ENCODE measurements around the gene ST3GAL3. TPM values are rescaled to one million over a fixed set of nuclear protein-coding genes. Genes with fewer than 3 reads are reported as not detected.

ST3GAL3 gene
- total and polyA plus RNA-seq, 4 donors = 20.2 to 32.0 (median 27.0) TPM

- Histone ChIP-seq H3K9me3 (ENCODE audit: control insufficient read depth, low read length) (no peaks in the 10 kb centered on the region), H3K36me3 (ENCODE audit: control insufficient read depth in 1 of 2, insufficient read depth in 2 of 2, low read length in 1 of 2) (no peaks in the 10 kb centered on the region), H3K4me1 (ENCODE audit: control insufficient read depth in 1 of 2, insufficient read depth in 2 of 2, low read length in 2 of 2) (no peaks in the 10 kb centered on the region), H3K27me3 (ENCODE audit: control insufficient read depth in 1 of 2, insufficient read depth in 2 of 2, low read length in 1 of 2) (no peaks in the 10 kb centered on the region), H3K27ac (ENCODE audit: low read depth in 1 of 2, low read length in 2 of 2) (peak overlapping the region in 1 of 2 donors; percentile 38), H3K4me3 (ENCODE audit: low read length in 2 of 2) (peak overlapping the region; percentile 35 to 73)
- intact Hi-C loops (cut with DNase I) = loop anchor here in 1 of 2 donors (1.0 to 10.0 kb wide), 2 partner anchors 24 to 411 kb away; partner anchors contain the start of gene PTPRF
- no peak for DNase-seq
- WGBS, 2 donors = 0 to 3% methylated on average over 3 of the region's 3 CpGs
- ATAC-seq (ENCODE audit: low FRiP score) = no peak
Measured at GRCh38 chr1:43945674-43946235, 238.4 kb downstream of the ST3GAL3 start.

GRCh38 chr1:43946236-43947060, 239.1 kb downstream of the ST3GAL3 start, which contains the start of gene IPO13:
Gene IPO13 (plus strand): TSS chr1:43946950. CDS start chr1:43947601, 651 bp downstream.
- no peaks in the 10 kb centered on the region for H3K4me1 ChIP-seq (ENCODE audit: control insufficient read depth in 1 of 2, insufficient read depth in 2 of 2, low read length in 2 of 2)
- H3K27ac ChIP-seq (ENCODE audit: low read depth in 1 of 2, low read length in 2 of 2) = peak within 1 kb of the TSS; percentile 71 to 80
- ATAC-seq (ENCODE audit: low FRiP score) = peak; percentile 98
- H3K36me3 ChIP-seq (ENCODE audit: control insufficient read depth in 1 of 2, insufficient read depth in 2 of 2, low read length in 1 of 2) = no peaks in the 10 kb centered on the region
- no peaks in the 10 kb centered on the region for H3K9me3 ChIP-seq (ENCODE audit: control insufficient read depth, low read length)
- DNase-seq = peak; percentile 97 to 99
- no peaks in the 10 kb centered on the region for H3K27me3 ChIP-seq (ENCODE audit: control insufficient read depth in 1 of 2, insufficient read depth in 2 of 2, low read length in 1 of 2)
- H3K4me3 ChIP-seq (ENCODE audit: low read length in 2 of 2) = peak within 1 kb of the TSS; percentile 59 to 73
- WGBS, 2 donors = 0% methylated on average over 54 to 74 of the region's 74 CpGs
- intact Hi-C loops (cut with DNase I) = loop anchor here in 1 of 2 donors (1.0 to 10.0 kb wide), 2 partner anchors 23 to 412 kb away; partner anchors contain the start of gene PTPRF

DNA sequence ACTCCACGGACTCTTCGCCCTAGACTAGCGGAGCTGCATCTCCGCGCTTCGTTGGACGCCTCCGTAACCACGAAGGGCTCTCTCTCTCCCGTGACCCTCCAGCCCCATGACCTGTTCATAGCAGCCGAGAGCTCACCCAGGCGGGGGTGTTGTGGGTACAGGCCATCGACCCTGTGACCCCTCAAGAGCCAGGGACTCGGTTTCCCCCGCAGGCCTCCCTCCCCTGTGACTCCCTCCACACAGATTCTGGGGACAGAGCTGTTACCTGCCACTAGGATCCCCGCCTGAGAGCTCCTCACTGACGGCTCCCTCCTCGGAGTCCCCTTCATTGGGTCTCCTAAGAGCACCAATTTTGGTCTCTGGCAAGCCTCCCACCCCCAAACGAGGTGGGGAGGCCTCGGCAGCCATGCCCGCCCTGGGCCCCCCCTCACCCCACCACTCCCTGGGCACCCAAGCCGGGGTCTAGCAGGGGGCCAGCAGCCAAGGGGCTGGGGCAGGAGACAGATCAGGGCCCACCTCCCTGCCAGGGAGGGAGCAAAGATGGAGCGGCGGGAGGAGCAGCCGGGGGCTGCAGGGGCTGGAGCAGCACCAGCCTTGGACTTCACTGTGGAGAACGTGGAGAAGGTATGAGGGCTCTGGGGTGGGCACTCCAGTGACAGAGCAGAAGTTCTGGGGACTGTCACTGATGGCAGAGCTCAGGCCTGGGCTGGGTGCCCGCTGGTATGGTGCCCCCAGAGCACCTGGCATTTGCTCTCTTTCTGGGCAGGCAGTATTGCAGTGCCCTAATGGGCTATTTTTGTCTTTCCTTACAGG, 239.9 kb downstream of the ST3GAL3 start:
- Histone ChIP-seq H3K27me3 (ENCODE audit: control insufficient read depth in 1 of 2, insufficient read depth in 2 of 2, low read length in 1 of 2) (no peaks in the 10 kb centered on the region), H3K36me3 (ENCODE audit: control insufficient read depth in 1 of 2, insufficient read depth in 2 of 2, low read length in 1 of 2) (no peaks in the 10 kb centered on the region), H3K4me1 (ENCODE audit: control insufficient read depth in 1 of 2, insufficient read depth in 2 of 2, low read length in 2 of 2) (no peaks in the 10 kb centered on the region), H3K9me3 (ENCODE audit: control insufficient read depth, low read length) (no peaks in the 10 kb centered on the region), H3K4me3 (ENCODE audit: low read length in 2 of 2) (peak overlapping the region; percentile 22 to 59), H3K27ac (ENCODE audit: low read depth in 1 of 2, low read length in 2 of 2) (peak overlapping the region in 1 of 2 donors; percentile 9)
- intact Hi-C loops (cut with DNase I) = loop anchor here in 1 of 2 donors (10.0 kb wide), 1 partner anchor 412 kb away; the partner anchor contains the start of gene PTPRF
- DNase-seq = no peak
- 1% methylated on average over 25 to 27 of the region's 27 CpGs for WGBS, 2 donors
- peak; percentile 37 for ATAC-seq (ENCODE audit: low FRiP score)

DNA sequence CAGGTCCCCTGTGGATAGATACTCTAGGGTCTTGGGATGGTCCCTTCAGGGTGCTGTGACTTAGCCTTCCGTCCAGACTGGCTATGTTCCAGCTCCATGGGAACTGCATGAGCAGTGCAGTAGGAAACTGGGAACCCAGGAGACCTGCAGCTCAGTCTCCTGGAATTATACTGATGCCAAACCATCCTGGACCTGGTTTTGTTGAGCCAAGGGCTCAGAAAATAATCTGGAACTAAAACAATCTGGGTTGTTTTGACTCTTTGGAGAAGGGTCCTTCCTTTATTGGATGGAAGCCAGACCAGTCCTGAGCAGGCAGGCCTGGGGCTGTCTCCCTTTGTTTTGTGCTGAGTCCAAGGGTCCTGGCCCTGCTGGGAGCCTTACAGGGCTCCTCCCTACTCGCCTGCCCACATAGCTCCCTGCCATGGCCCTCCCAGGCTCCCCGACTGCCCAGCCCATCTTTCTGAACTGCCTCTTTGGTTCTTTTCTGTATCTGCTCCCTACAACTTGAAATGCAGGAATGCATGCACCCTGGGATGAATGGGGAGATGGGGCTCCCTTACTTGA, 240.6 kb downstream of the ST3GAL3 start:
- Histone ChIP-seq H3K4me1 (ENCODE audit: control insufficient read depth in 1 of 2, insufficient read depth in 2 of 2, low read length in 2 of 2) (no peaks in the 10 kb centered on the region), H3K27ac (ENCODE audit: low read depth in 1 of 2, low read length in 2 of 2) (no peak overlapping the region), H3K27me3 (ENCODE audit: control insufficient read depth in 1 of 2, insufficient read depth in 2 of 2, low read length in 1 of 2) (no peaks in the 10 kb centered on the region), H3K4me3 (ENCODE audit: low read length in 2 of 2) (peak overlapping the region in 1 of 2 donors; percentile 59), H3K36me3 (ENCODE audit: control insufficient read depth in 1 of 2, insufficient read depth in 2 of 2, low read length in 1 of 2) (no peaks in the 10 kb centered on the region), H3K9me3 (ENCODE audit: control insufficient read depth, low read length) (no peaks in the 10 kb centered on the region)
- ATAC-seq (ENCODE audit: low FRiP score) (no peak), DNase-seq (no peak)
- intact Hi-C loops (cut with DNase I) = loop anchor here in 1 of 2 donors (10.0 kb wide), 1 partner anchor 413 kb away; the partner anchor contains the start of gene PTPRF
- WGBS, 2 donors = 4 to 10% methylated on average over 3 of the region's 3 CpGs

GRCh38 chr1:43949678-43950077, 242.3 kb downstream of the ST3GAL3 start:
- ATAC-seq (ENCODE audit: low FRiP score) (no peak), DNase-seq (no peak)
- intact Hi-C loops (cut with DNase I) = loop anchor here in 1 of 2 donors (10.0 kb wide), 1 partner anchor 415 kb away; the partner anchor contains the start of gene PTPRF
- Histone ChIP-seq H3K27ac (ENCODE audit: low read depth in 1 of 2, low read length in 2 of 2) (no peak overlapping the region), H3K36me3 (ENCODE audit: control insufficient read depth in 1 of 2, insufficient read depth in 2 of 2, low read length in 1 of 2) (no peaks in the 10 kb centered on the region), H3K9me3 (ENCODE audit: control insufficient read depth, low read length) (no peaks in the 10 kb centered on the region), H3K4me1 (ENCODE audit: control insufficient read depth in 1 of 2, insufficient read depth in 2 of 2, low read length in 2 of 2) (no peaks in the 10 kb centered on the region), H3K4me3 (ENCODE audit: low read length in 2 of 2) (no peak overlapping the region), H3K27me3 (ENCODE audit: control insufficient read depth in 1 of 2, insufficient read depth in 2 of 2, low read length in 1 of 2) (no peaks in the 10 kb centered on the region)
- WGBS, 2 donors = 85 to 87% methylated on average over 13 of the region's 13 CpGs

DNA sequence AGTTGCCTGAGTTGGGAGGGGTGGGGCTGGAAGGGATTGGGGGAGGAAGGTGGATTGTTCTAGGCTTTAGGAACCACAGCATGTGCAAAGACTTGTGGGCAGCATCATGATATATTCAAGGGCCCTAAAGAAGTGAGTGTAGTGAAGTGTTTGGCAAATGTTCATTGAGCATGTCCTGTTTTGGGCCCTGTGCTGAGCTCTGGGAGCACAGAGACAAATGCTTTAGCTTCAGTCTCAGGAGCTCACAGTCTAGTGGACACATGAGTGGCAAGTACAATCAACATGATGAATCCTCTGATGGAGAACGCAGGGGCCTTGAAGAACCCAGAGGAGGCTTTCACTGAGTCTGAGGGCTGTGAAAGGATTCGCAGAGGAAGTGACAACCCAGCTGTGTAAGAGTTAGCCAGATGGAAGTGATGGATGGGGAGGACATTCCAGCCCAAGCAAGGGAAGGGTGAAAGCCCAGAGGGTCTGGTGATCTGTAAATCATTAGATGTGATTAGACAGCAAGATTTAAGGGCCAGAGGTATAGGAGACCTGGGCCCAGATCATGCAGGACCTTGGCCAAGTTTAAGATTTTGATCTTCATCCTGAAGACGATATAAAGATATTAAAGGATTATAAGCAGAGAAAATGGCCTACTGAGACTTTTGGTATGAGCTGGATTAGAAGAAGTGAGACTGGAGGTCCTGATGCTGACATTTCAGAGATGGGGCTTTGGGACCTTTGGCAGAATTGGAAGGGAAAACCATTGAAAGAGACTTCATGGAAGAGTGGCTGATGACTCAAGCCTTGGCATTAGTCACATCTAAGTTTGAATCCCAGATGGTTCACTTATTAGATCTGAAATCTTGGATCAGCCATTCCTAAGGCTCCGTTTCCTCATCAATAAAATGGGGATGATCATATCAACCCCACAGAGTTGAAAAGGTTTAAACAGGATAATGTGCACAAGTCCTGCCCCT, 244.0 kb downstream of the ST3GAL3 start:
- Histone ChIP-seq H3K27me3 (ENCODE audit: control insufficient read depth in 1 of 2, insufficient read depth in 2 of 2, low read length in 1 of 2) (no peaks in the 10 kb centered on the region), H3K27ac (ENCODE audit: low read depth in 1 of 2, low read length in 2 of 2) (no peak overlapping the region), H3K4me1 (ENCODE audit: control insufficient read depth in 1 of 2, insufficient read depth in 2 of 2, low read length in 2 of 2) (no peaks in the 10 kb centered on the region), H3K36me3 (ENCODE audit: control insufficient read depth in 1 of 2, insufficient read depth in 2 of 2, low read length in 1 of 2) (no peaks in the 10 kb centered on the region), H3K4me3 (ENCODE audit: low read length in 2 of 2) (no peak overlapping the region), H3K9me3 (ENCODE audit: control insufficient read depth, low read length) (no peaks in the 10 kb centered on the region)
- ATAC-seq (ENCODE audit: low FRiP score) (no peak), DNase-seq (no peak)
- WGBS, 2 donors = 87 to 88% methylated on average over 4 of the region's 4 CpGs
- intact Hi-C loops (cut with DNase I) = no loop called here

DNA sequence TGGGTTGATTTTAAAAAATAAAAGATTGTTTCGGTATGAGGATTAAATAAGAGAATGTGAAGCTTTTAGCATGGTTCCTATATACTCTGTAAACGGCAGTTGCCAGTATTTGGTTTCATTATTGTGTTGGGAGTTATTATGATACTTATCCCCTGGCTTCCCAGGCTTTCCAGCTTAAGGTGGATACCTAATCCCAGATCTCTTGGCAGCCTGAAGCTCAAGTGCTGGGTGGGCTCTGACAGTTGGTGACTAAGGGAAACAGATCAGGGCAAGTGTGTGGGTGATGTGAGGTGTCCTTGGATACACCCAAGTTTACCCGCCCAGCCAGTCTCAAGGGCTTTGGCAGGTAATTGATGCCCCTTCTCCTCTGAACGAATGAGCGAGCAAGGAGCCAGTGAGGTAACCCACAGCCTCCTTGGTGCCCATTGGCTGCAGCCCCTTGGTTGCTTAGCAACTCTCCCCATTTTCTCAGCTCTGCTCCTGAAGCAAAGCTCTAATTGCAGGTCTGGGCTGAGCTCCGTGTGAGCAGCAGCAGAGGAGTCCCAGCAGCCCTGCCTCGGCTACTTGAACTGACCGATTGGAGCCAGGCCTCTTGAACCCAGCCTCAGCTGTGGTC, 245.5 kb downstream of the ST3GAL3 start:
- WGBS, 2 donors = 67% methylated on average over 8 of the region's 8 CpGs
- Histone ChIP-seq H3K9me3 (ENCODE audit: control insufficient read depth, low read length) (no peaks in the 10 kb centered on the region), H3K27me3 (ENCODE audit: control insufficient read depth in 1 of 2, insufficient read depth in 2 of 2, low read length in 1 of 2) (no peaks in the 10 kb centered on the region), H3K36me3 (ENCODE audit: control insufficient read depth in 1 of 2, insufficient read depth in 2 of 2, low read length in 1 of 2) (peaks cover 0 to 8% of the 10 kb centered on the region in 2 donors), H3K27ac (ENCODE audit: low read depth in 1 of 2, low read length in 2 of 2) (no peak overlapping the region), H3K4me3 (ENCODE audit: low read length in 2 of 2) (no peak overlapping the region), H3K4me1 (ENCODE audit: control insufficient read depth in 1 of 2, insufficient read depth in 2 of 2, low read length in 2 of 2) (no peaks in the 10 kb centered on the region)
- DNase-seq (peak in 1 of 2 donors; percentile 30), ATAC-seq (ENCODE audit: low FRiP score) (no peak)
- intact Hi-C loops (cut with DNase I) = no loop called here
